Suprapubic skin (tissue), 4 donors: ENCODE data around the gene AP2B1. TPM values are rescaled to one million over a fixed set of nuclear protein-coding genes. Genes with fewer than 3 reads are reported as not detected.
"Not testable (repeated sequence)": the region's sequence is repeated elsewhere in the genome, so short reads cannot be mapped to it uniquely, and the experiment has no call there.

ENCODE experiments used
- DNase-seq, 2 donors: peaks; one replicate each; pipeline ENCODE4 v3.0.0-alpha.2; 2019; ENCODE audit warnings: low spot score in 2 of 2
- H3K27ac ChIP-seq: fragments of 200-600 bp; sonication (generic); one replicate; pipeline ENCODE4 v1.5.1; 2019
- H3K27me3 ChIP-seq: fragments of 200-600 bp; sonication (generic); one replicate; pipeline ENCODE4 v1.5.1; 2019
- H3K36me3 ChIP-seq: fragments of 200-600 bp; sonication (generic); one replicate; pipeline ENCODE4 v1.5.1; 2019
- H3K4me1 ChIP-seq: fragments of 200-600 bp; sonication (generic); one replicate; pipeline ENCODE4 v1.5.1; 2019
- H3K4me3 ChIP-seq: fragments of 200-600 bp; sonication (generic); one replicate; pipeline ENCODE4 v1.5.1; 2019; ENCODE audit warnings: mild to moderate bottlenecking
- H3K9me3 ChIP-seq: fragments of 200-600 bp; sonication (generic); one replicate; pipeline ENCODE4 v1.5.1; 2019
- CTCF ChIP-seq, 2 donors: fragments of 200-600 bp in 1 of 2; fragments of 450-650 bp in 1 of 2; sonication (generic) in 1 of 2; IDR thresholded peaks; one replicate each; pipeline ENCODE4 v1.5.1; 2016 to 2019; ENCODE audit warnings: antibody characterized with exemption in 2 of 2, mild to moderate bottlenecking in 1 of 2, moderate library complexity in 1 of 2
- EP300 ChIP-seq: sonication (generic); formaldehyde crosslinking; IDR thresholded peaks from one replicate; pipeline ENCODE4 v1.6.1; 2017; ENCODE audit warnings: antibody characterized with exemption
- POLR2A ChIP-seq, 2 donors: fragments of 450-650 bp; IDR thresholded peaks; one replicate each; pipeline ENCODE4 v1.6.1; 2017; ENCODE audit warnings: antibody characterized with exemption in 2 of 2, mild to moderate bottlenecking in 2 of 2, moderate library complexity in 2 of 2
- POLR2AphosphoS5 ChIP-seq, 3 donors: sonication (generic); formaldehyde crosslinking; IDR thresholded peaks; one replicate each; pipeline ENCODE4 v1.6.1; 2017; ENCODE audit warnings: antibody characterized with exemption in 3 of 3
- WGBS: methylation state at CpG from one replicate; pipeline ENCODE4 v1.1.5; 2018; 5-methylcytosine and 5-hydroxymethylcytosine counted together
- total RNA-seq, 4 donors: library from RNA; depleted of rRNA; stranded (reverse); fragments of >200 nt; gene quantifications; one replicate each; pipeline ENCODE4 v1.1.0, GENCODE V29; 2016

AP2B1 gene
- total RNA-seq, 4 donors from 2014 or later = 41.3 to 50.0 (median 45.3) TPM

DNA sequence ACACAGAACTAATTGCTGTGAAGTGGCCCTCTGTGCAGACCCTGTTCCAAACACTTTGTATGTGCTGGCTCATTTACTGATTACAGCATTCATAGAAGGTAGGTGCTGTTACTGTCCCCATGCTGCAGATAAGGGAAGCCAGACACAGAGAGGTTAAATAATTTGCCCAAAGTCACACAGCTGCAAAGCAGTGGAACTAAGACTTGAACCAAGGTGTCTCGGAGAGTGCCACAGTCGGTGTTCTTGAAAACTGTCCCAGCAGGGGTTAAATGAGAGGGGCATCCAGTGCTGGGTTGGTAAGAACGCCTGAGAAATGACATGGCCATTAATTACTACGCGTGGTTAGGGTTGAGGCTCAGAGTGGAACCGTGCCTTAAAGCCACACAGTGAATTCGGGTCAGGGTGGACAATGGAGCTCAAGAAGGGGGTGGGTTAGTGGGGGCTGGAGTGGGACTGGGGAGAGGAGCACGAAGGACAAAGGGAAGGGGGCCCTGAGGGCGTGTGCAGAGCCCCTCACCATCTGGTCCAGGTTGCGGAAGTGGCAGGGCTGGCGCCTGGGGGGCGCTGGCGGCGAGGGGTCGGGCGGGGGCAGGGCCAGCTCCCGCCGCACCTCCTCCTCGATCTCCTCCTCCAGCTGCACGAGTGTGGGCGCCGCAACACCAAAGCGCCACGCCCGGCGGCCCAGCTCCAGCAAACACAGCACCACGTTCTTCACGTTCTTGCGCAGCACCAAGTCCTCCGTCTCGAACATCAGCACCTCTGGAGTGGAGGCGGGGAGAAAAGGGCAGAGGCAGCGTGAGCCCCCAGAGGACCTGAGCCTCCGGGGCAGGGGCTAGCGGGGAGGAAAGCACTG lies 162.7 kb downstream of the AP2B1 start:
- Histone ChIP-seq H3K9me3 (no peaks in the 10 kb centered on the region), H3K4me3 (no peak overlapping the region), H3K27me3 (peaks cover 27% of the 10 kb centered on the region), H3K27ac (no peak overlapping the region), H3K36me3 (no peaks in the 10 kb centered on the region), H3K4me1 (peaks cover 40% of the 10 kb centered on the region)
- WGBS = 14% methylated on average over 13 of the region's 35 CpGs
- TF ChIP-seq CTCF (IDR thresholded peaks at IDR 0.05) (no peak), POLR2A (IDR thresholded peaks at IDR 0.05) (no peak), EP300 (no peak), POLR2AphosphoS5 (IDR thresholded peaks at IDR 0.05) (no peak)
- no peak for DNase-seq

DNA sequence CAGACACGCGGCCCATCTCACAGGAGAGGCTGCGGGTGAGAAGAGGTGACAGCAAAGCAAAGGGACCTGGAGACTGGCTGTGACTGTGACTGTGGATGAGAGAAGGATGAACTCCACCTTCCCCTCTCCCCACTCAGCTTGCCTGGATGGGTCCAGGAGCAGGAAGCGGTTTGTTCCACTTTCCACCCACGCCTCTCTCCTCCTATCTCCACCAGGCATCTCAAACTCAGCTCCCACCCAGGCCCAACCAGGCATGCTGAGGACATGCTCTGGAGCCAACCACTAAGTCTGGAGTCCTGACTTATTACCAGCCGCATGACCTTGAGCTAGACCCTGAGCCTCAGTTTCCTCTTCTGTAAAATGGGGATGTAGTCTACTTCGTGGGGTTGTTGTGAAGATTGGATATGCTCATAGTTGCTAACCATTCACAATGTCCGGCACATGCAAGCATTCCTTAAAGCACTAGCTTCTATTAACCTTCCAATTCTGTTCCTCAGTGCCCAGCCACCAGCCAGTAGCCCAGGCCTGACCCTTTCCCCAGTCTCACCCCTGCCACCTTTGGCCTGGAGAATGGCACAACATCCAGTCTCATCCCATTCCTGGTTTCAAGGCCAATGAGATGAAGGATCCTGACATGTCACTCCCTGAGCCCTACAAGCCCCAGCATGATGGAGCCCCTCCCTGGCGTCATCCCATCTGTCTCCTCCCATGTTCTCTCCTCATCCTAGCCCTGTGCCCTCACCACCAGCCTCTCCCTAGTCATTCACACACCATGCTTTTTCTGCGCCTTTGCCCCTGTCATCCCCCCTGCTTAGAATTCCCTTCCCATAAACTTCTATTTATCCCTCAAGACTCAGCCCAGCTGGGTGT lies 163.6 kb downstream of the AP2B1 start:
- 73% methylated on average over 10 of the region's 10 CpGs for WGBS
- peaks cover 27% of the 10 kb centered on the region for H3K27me3 ChIP-seq

GRCh38 chr17:35751541-35751940 lies 164.4 kb downstream of the AP2B1 start:
- 80% methylated on average over 4 of the region's 4 CpGs for WGBS

More for the DNA sequence above, 163.6 kb downstream of the AP2B1 start:
- Histone ChIP-seq H3K9me3 (no peaks in the 10 kb centered on the region), H3K4me3 (no peak overlapping the region), H3K36me3 (no peaks in the 10 kb centered on the region), H3K4me1 (peaks cover 40% of the 10 kb centered on the region), H3K27ac (no peak overlapping the region)
- TF ChIP-seq EP300 (no peak), CTCF (IDR thresholded peaks at IDR 0.05) (no peak), POLR2A (IDR thresholded peaks at IDR 0.05) (no peak), POLR2AphosphoS5 (IDR thresholded peaks at IDR 0.05) (no peak)
- DNase-seq = no peak

GRCh38 chr17:35752471-35752870 lies 165.3 kb downstream of the AP2B1 start:
- TF ChIP-seq CTCF (IDR thresholded peaks at IDR 0.05) (no peak), POLR2A (IDR thresholded peaks at IDR 0.05) (no peak), EP300 (no peak), POLR2AphosphoS5 (IDR thresholded peaks at IDR 0.05) (no peak)
- Histone ChIP-seq H3K36me3 (no peaks in the 10 kb centered on the region), H3K4me1 (peaks cover 38% of the 10 kb centered on the region), H3K4me3 (no peak overlapping the region), H3K9me3 (no peaks in the 10 kb centered on the region), H3K27me3 (peaks cover 27% of the 10 kb centered on the region), H3K27ac (no peak overlapping the region)
- 66% methylated on average over 7 of the region's 16 CpGs for WGBS
- no peak for DNase-seq

More at GRCh38 chr17:35751541-35751940, 164.4 kb downstream of the AP2B1 start:
- Histone ChIP-seq H3K4me1 (peaks cover 40% of the 10 kb centered on the region), H3K27me3 (peaks cover 27% of the 10 kb centered on the region)
- not testable (repeated sequence) for DNase-seq, H3K9me3 ChIP-seq, H3K4me3 ChIP-seq, H3K27ac ChIP-seq, H3K36me3 ChIP-seq

DNA sequence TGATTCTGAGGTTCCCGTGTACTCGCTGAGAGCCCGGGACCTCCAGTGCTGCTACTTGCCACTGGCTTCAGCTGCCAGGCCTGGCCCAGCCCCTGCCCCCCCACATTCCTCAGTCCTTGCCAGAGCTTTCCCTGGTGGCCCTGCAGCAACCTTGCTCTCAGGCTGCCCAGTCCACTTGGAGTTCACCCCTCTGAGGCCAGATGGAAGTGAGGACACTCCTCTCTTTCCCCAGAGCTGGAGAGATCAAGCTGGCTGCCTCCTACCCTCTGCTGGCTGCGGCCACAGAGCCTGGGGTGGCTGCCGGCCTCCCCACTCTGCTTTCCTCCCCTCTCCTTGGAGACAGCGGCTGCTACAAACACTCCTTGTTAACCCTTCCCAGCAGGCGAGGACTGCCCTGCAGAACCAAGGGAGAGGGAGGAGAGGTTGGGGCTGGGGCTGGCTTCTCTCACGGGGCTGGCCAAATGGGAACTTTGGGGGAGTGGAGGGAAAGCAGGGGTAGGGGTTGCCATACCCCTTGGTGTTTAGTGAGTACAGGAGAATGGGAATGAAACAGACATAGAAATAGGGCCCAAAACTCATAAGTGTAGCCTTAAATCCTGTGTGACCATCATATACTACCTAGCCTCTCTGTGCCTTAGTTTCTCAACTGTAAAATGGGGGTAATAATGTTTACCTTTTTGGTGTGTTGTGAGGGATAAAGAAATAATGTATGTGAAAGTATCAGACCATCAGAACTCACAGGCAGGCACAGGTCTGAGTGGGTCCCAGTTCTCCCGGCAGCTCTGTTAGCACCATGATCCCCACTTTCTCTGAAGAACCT lies 166.0 kb downstream of the AP2B1 start, which contains the start of gene GAS2L2:
GAS2L2 (minus strand) TSS at position 295 of the 820 bp plus-strand sequence. CDS start 389 bp downstream, outside the sequence.
- Histone ChIP-seq H3K27me3 (peaks cover 26% of the 10 kb centered on the region), H3K4me1 (peaks cover 37% of the 10 kb centered on the region), H3K4me3 (no peak within 1 kb of the TSS), H3K27ac (no peak within 1 kb of the TSS), H3K9me3 (no peaks in the 10 kb centered on the region), H3K36me3 (no peaks in the 10 kb centered on the region)
- 33% methylated on average over 9 of the region's 9 CpGs for WGBS
- TF ChIP-seq CTCF (IDR thresholded peaks at IDR 0.05) = no peak
- TF ChIP-seq POLR2AphosphoS5 (IDR thresholded peaks at IDR 0.05) = no peak
- TF ChIP-seq EP300 = no peak
- no peak for TF ChIP-seq POLR2A (IDR thresholded peaks at IDR 0.05)
- no peak for DNase-seq
